GM23338 (cell line): ENCODE data around the gene SCNN1B. TPM values are rescaled to one million over a fixed set of nuclear protein-coding genes. Genes with fewer than 3 reads are reported as not detected.
A peak's percentile ranks its signal among the peaks of the same experiment; 100 is the strongest.

Experiments used
- ATAC-seq: fragments of 200-7000 bp; cut with Tn5 transposase; 3 replicates; pipeline ENCODE4 v1.9.1; 2020
- DNase-seq: peaks from one replicate; pipeline ENCODE4 v3.0.0-alpha.2; 2015; ENCODE audit warnings: low spot score
- H2AFZ ChIP-seq: fragments of 200-600 bp; sonication (generic); 2 replicates; pipeline ENCODE4 v1.8.0; 2016; ENCODE audit warnings: antibody characterized with exemption, mild to moderate bottlenecking, moderate library complexity
- H3F3A ChIP-seq: fragments of 200-600 bp; sonication (generic); replicated peaks from 2 replicates; pipeline ENCODE4 v1.8.0; 2017; ENCODE audit warnings: antibody characterized with exemption, mixed run types, low read depth
- H3K27ac ChIP-seq: fragments of 200-600 bp; sonication (generic); 2 replicates; pipeline ENCODE4 v1.6.1; 2016; ENCODE audit warnings: low read depth
- H3K27me3 ChIP-seq: fragments of 200-600 bp; sonication (generic); 2 replicates; pipeline ENCODE4 v1.8.0; 2016; ENCODE audit warnings: mild to moderate bottlenecking, mixed run types, moderate library complexity; ENCODE audit not compliant: insufficient read depth
- H3K36me3 ChIP-seq: fragments of 200-600 bp; sonication (generic); 2 replicates; pipeline ENCODE4 v1.8.0; 2016; ENCODE audit warnings: mild to moderate bottlenecking; ENCODE audit not compliant: insufficient read depth
- H3K4me1 ChIP-seq: fragments of 200-600 bp; sonication (generic); 2 replicates; pipeline ENCODE4 v1.8.0; 2016; ENCODE audit warnings: mild to moderate bottlenecking, moderate library complexity; ENCODE audit not compliant: insufficient read depth
- H3K4me2 ChIP-seq: fragments of 200-600 bp; sonication (generic); 2 replicates; pipeline ENCODE4 v1.7.1; 2017; ENCODE audit warnings: mixed run types
- H3K4me3 ChIP-seq: fragments of 200-600 bp; sonication (generic); 2 replicates; pipeline ENCODE4 v1.6.1; 2016; ENCODE audit warnings: mixed run types
- H3K79me2 ChIP-seq: fragments of 200-600 bp; sonication (generic); replicated peaks from 2 replicates; pipeline ENCODE4 v1.8.0; 2017; ENCODE audit warnings: mild to moderate bottlenecking; ENCODE audit not compliant: insufficient read depth
- H3K9me2 ChIP-seq: fragments of 200-600 bp; sonication (generic); 2 replicates; pipeline ENCODE4 v1.8.0; 2017; ENCODE audit not compliant: insufficient read depth
- H4K20me1 ChIP-seq: fragments of 200-600 bp; sonication (generic); replicated peaks from 2 replicates; pipeline ENCODE4 v1.8.0; 2017; ENCODE audit warnings: mild to moderate bottlenecking; ENCODE audit not compliant: insufficient read depth
- H3K27ac Mint-ChIP-seq: 2 replicates; pipeline ENCODE4 v1.8.0; 2020; ENCODE audit warnings: inconsistent platforms, mild to moderate bottlenecking, moderate library complexity, mixed read lengths
- H3K27me3 Mint-ChIP-seq: 3 replicates; pipeline ENCODE4 v1.8.0; 2022; ENCODE audit warnings: low read depth, mild to moderate bottlenecking, moderate library complexity, mixed read lengths, inconsistent platforms; ENCODE audit not compliant: insufficient read depth, poor library complexity
- H3K36me3 Mint-ChIP-seq: 3 replicates; pipeline ENCODE4 v1.8.0; 2021; ENCODE audit warnings: low read depth, mild to moderate bottlenecking, inconsistent platforms, moderate library complexity, mixed read lengths
- H3K4me1 Mint-ChIP-seq: 3 replicates; pipeline ENCODE4 v1.8.0; 2020; ENCODE audit warnings: mild to moderate bottlenecking, inconsistent platforms, mixed read lengths
- H3K4me3 Mint-ChIP-seq: 3 replicates; pipeline ENCODE4 v1.8.0; 2021; ENCODE audit warnings: moderate library complexity, mild to moderate bottlenecking, inconsistent platforms, mixed read lengths
- H3K9me3 Mint-ChIP-seq: 3 replicates; pipeline ENCODE4 v1.8.0; 2020; ENCODE audit warnings: moderate library complexity, mild to moderate bottlenecking, inconsistent platforms, mixed read lengths
- CREB1 ChIP-seq: fragments of 250-450 bp; sonication (Bioruptor Pico); IDR thresholded peaks from 2 replicates; pipeline ENCODE4 v1.5.0; 2020; ENCODE audit warnings: low read depth, mild to moderate bottlenecking, moderate library complexity
- EZH2 ChIP-seq: fragments of 200-600 bp; sonication (generic); IDR thresholded peaks from one replicate; pipeline ENCODE4 v1.8.0; 2017; ENCODE audit warnings: antibody characterized with exemption, mild to moderate bottlenecking, low read depth; ENCODE audit not compliant: unreplicated experiment
- EZH2phosphoT487 ChIP-seq: fragments of 200-600 bp; sonication (generic); IDR thresholded peaks from one replicate; pipeline ENCODE4 v1.8.1; 2018; ENCODE audit warnings: antibody characterized with exemption; ENCODE audit not compliant: unreplicated experiment
- JUNB ChIP-seq: IDR thresholded peaks from one replicate; pipeline ENCODE4 v1.6.1; 2016; ENCODE audit warnings: antibody characterized with exemption; ENCODE audit not compliant: unreplicated experiment
- NANOG ChIP-seq: IDR thresholded peaks from 2 replicates; pipeline ENCODE4 v1.6.1; 2016; ENCODE audit warnings: antibody characterized with exemption, borderline replicate concordance
- POLR2AphosphoS5 ChIP-seq: IDR thresholded peaks from 2 replicates; pipeline ENCODE4 v1.6.1; 2016; ENCODE audit warnings: antibody characterized with exemption, low read depth
- STAT1 ChIP-seq: IDR thresholded peaks from one replicate; pipeline ENCODE4 v1.6.1; 2016; ENCODE audit warnings: antibody characterized with exemption; ENCODE audit not compliant: unreplicated experiment
- ZNF114 ChIP-seq: fragments of 250-450 bp; sonication (Bioruptor Pico); IDR thresholded peaks from 2 replicates; pipeline ENCODE4 v1.5.0; 2020; ENCODE audit warnings: mild to moderate bottlenecking, moderate library complexity
- ZNF331 ChIP-seq: fragments of 250-450 bp; sonication (Bioruptor Pico); IDR thresholded peaks from 2 replicates; pipeline ENCODE4 v1.5.0; 2020; ENCODE audit warnings: low read depth, mild to moderate bottlenecking, moderate library complexity
- polyA plus RNA-seq: library from polyadenylated mRNA; unstranded; fragments of >200 nt; fragmentation: Nextera tagmentation; extraction: Ambion mirVana; gene quantifications from 2 replicates; pipeline ENCODE4 v1.2.1, GENCODE V29; 2016
- total RNA-seq: library from RNA; depleted of rRNA; stranded (reverse); fragments of >200 nt; shearing (Covaris generic); gene quantifications from 2 replicates; pipeline ENCODE4 v1.2.3, GENCODE V29; 2014
- TF ChIP-seq, protein P1 (sequence below): IDR thresholded peaks from one replicate; pipeline ENCODE4 v1.6.1; 2018; ENCODE audit warnings: antibody characterized with exemption; ENCODE audit not compliant: unreplicated experiment
- TF ChIP-seq, protein P2 (sequence below), 2 experiments: fragments of 200-600 bp in 1 of 2; sonication (generic) in 1 of 2; conservative IDR thresholded peaks; 2 replicates each; pipeline versions ENCODE4 v1.5.1 to v1.6.1; 2016 to 2017; ENCODE audit warnings: antibody characterized with exemption in 2 of 2, low read depth in 2 of 2, mild to moderate bottlenecking in 2 of 2, moderate library complexity in 1 of 2
- TF ChIP-seq, protein P3 (sequence below): IDR thresholded peaks from 2 replicates; pipeline ENCODE4 v1.6.1; 2016; ENCODE audit warnings: antibody characterized with exemption

Gene SCNN1B
- total and polyA plus RNA-seq, 2 experiments from 2014 or later = 0.78 to 1.1 TPM

DNA sequence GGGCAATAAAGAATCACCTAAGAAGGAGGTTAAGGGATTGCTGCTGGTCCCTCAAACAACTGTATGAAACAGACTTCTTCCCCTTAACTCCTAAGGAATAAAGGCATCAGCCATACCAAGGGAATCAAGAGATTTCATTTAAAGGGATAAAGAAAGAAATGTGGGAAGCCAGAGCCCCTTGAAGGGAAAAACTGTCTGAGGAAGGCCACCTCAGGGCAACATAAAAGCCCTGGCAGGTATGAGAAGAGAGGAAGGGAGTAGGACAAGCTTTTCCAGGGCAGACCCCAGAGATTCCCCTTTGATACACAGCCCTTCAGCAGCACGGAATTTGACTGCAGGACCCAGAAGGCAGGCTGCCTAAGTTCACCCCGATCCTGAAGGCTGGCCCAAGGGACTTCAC is 107.4 kb downstream of the SCNN1B start (continued):
- TF ChIP-seq, protein P1, sequence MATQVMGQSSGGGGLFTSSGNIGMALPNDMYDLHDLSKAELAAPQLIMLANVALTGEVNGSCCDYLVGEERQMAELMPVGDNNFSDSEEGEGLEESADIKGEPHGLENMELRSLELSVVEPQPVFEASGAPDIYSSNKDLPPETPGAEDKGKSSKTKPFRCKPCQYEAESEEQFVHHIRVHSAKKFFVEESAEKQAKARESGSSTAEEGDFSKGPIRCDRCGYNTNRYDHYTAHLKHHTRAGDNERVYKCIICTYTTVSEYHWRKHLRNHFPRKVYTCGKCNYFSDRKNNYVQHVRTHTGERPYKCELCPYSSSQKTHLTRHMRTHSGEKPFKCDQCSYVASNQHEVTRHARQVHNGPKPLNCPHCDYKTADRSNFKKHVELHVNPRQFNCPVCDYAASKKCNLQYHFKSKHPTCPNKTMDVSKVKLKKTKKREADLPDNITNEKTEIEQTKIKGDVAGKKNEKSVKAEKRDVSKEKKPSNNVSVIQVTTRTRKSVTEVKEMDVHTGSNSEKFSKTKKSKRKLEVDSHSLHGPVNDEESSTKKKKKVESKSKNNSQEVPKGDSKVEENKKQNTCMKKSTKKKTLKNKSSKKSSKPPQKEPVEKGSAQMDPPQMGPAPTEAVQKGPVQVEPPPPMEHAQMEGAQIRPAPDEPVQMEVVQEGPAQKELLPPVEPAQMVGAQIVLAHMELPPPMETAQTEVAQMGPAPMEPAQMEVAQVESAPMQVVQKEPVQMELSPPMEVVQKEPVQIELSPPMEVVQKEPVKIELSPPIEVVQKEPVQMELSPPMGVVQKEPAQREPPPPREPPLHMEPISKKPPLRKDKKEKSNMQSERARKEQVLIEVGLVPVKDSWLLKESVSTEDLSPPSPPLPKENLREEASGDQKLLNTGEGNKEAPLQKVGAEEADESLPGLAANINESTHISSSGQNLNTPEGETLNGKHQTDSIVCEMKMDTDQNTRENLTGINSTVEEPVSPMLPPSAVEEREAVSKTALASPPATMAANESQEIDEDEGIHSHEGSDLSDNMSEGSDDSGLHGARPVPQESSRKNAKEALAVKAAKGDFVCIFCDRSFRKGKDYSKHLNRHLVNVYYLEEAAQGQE = no peak
- TF ChIP-seq, protein P2, sequence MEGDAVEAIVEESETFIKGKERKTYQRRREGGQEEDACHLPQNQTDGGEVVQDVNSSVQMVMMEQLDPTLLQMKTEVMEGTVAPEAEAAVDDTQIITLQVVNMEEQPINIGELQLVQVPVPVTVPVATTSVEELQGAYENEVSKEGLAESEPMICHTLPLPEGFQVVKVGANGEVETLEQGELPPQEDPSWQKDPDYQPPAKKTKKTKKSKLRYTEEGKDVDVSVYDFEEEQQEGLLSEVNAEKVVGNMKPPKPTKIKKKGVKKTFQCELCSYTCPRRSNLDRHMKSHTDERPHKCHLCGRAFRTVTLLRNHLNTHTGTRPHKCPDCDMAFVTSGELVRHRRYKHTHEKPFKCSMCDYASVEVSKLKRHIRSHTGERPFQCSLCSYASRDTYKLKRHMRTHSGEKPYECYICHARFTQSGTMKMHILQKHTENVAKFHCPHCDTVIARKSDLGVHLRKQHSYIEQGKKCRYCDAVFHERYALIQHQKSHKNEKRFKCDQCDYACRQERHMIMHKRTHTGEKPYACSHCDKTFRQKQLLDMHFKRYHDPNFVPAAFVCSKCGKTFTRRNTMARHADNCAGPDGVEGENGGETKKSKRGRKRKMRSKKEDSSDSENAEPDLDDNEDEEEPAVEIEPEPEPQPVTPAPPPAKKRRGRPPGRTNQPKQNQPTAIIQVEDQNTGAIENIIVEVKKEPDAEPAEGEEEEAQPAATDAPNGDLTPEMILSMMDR (conservative IDR thresholded peaks at IDR 0.05; ENCODE audit: low read depth in 2 of 2) = no peak
- TF ChIP-seq ZNF331 (CRISPR knock-in tag) = no peak
- TF ChIP-seq JUNB = no peak
- TF ChIP-seq, protein P3, sequence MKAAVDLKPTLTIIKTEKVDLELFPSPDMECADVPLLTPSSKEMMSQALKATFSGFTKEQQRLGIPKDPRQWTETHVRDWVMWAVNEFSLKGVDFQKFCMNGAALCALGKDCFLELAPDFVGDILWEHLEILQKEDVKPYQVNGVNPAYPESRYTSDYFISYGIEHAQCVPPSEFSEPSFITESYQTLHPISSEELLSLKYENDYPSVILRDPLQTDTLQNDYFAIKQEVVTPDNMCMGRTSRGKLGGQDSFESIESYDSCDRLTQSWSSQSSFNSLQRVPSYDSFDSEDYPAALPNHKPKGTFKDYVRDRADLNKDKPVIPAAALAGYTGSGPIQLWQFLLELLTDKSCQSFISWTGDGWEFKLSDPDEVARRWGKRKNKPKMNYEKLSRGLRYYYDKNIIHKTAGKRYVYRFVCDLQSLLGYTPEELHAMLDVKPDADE = no peak
- no peak for TF ChIP-seq NANOG

DNA sequence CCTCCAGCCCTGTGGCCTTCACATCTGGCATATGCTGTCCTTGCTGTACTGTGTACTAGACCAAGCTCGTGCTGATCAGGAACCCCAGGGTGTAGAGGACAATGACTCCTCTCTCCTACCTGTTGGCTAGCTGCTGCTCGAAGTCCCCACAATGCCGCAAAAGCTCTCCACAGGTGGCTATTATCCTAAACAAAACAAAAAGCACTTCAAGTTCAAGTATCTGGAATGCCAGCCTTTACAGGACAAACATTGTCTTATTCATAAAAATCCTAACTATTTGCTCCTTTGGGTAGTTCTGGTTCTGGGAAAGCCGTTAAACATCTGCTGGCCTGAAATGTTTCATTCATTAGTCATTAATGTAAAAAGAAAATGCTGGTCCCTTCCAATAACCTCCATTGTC is 108.1 kb downstream of the SCNN1B start:
- ATAC-seq (peak; percentile 71), DNase-seq (peak; percentile 44)
- Histone ChIP-seq H3K27me3 (no peaks in the 10 kb centered on the region), H3K4me3 (no peak overlapping the region), H4K20me1 (no peaks in the 10 kb centered on the region), H3K27ac (peak overlapping the region; percentile 79), H3F3A (no peaks in the 10 kb centered on the region), H3K9me2 (no peaks in the 10 kb centered on the region), H3K4me1 (peaks cover 16% of the 10 kb centered on the region), H3K79me2 (no peaks in the 10 kb centered on the region), H3K4me2 (peak overlapping the region; percentile 25; the same call in 1 of the 2 replicates), H2AFZ (no peak overlapping the region), H3K36me3 (peaks cover 11% of the 10 kb centered on the region; the same call in 1 of the 2 replicates)
- H3K4me3 Mint-ChIP-seq = no peak overlapping the region; the same call in 2 of the 3 replicates
- H3K27me3 Mint-ChIP-seq = peaks cover 2% of the 10 kb centered on the region
- H3K4me1 Mint-ChIP-seq = peaks cover 20% of the 10 kb centered on the region
- peaks cover 15% of the 10 kb centered on the region for H3K36me3 Mint-ChIP-seq
- H3K9me3 Mint-ChIP-seq = no peaks in the 10 kb centered on the region
- H3K27ac Mint-ChIP-seq = peak overlapping the region; percentile 7; the same call in 1 of the 2 replicates
- no peak for TF ChIP-seq ZNF114
- no peak; the same call in 1 of the 2 replicates for TF ChIP-seq NANOG
- no peak for TF ChIP-seq STAT1
- TF ChIP-seq, protein P3 = no peak
- TF ChIP-seq POLR2AphosphoS5 = no peak
- no peak for TF ChIP-seq EZH2phosphoT487
- TF ChIP-seq CREB1 (CRISPR knock-in tag) = no peak
- TF ChIP-seq, protein P1 = no peak
- no peak for TF ChIP-seq EZH2
- no peak for TF ChIP-seq JUNB
